Parathyroid adenoma (tissue), 2 donors: ENCODE measurements around the gene MSL2.
"Not testable (repeated sequence)": the region's sequence is repeated elsewhere in the genome, so short reads cannot be mapped to it uniquely, and the experiment has no call there.

Source experiments
- H2AFZ ChIP-seq: fragments of 300-600 bp; sonication (generic); one replicate; pipeline ENCODE4 v1.7.0; 2017; ENCODE audit warnings: antibody characterized with exemption, mild to moderate bottlenecking
- H3K27ac ChIP-seq: fragments of 300-600 bp; sonication (generic); one replicate; pipeline ENCODE4 v1.7.0; 2017
- H3K27me3 ChIP-seq: fragments of 300-600 bp; sonication (generic); one replicate; pipeline ENCODE4 v1.7.0; 2017; ENCODE audit warnings: low read length; ENCODE audit not compliant: control insufficient read depth, insufficient read depth
- H3K36me3 ChIP-seq: fragments of 300-600 bp; sonication (generic); one replicate; pipeline ENCODE4 v1.7.0; 2017; ENCODE audit warnings: low read length; ENCODE audit not compliant: control insufficient read depth, insufficient read depth
- H3K4me1 ChIP-seq: fragments of 300-600 bp; sonication (generic); one replicate; pipeline ENCODE4 v1.7.0; 2017; ENCODE audit warnings: control low read depth
- H3K4me2 ChIP-seq: fragments of 300-600 bp; sonication (generic); one replicate; pipeline ENCODE4 v1.7.0; 2017; ENCODE audit warnings: low read length
- H3K4me3 ChIP-seq: fragments of 300-600 bp; sonication (generic); one replicate; pipeline ENCODE4 v1.7.0; 2017; ENCODE audit warnings: low read depth, low read length
- H3K79me2 ChIP-seq: fragments of 300-600 bp; sonication (generic); one replicate; pipeline ENCODE4 v1.7.0; 2017; ENCODE audit warnings: control low read depth
- H3K9ac ChIP-seq: fragments of 300-600 bp; sonication (generic); one replicate; pipeline ENCODE4 v1.7.0; 2017; ENCODE audit warnings: mild to moderate bottlenecking
- H3K9me3 ChIP-seq: fragments of 300-600 bp; sonication (generic); one replicate; pipeline ENCODE4 v1.7.0; 2017; ENCODE audit warnings: low read length; ENCODE audit not compliant: control insufficient read depth
- CTCF ChIP-seq: fragments of 300-600 bp; sonication (generic); IDR thresholded peaks from one replicate; pipeline ENCODE4 v1.7.0; 2017; ENCODE audit warnings: antibody characterized with exemption, mild to moderate bottlenecking
- donor health status: primary hyperparathyroidism.

The MSL2 gene

GRCh38 chr3:136136454-136136853 lies 59.7 kb downstream of the MSL2 start:
- Histone ChIP-seq H3K9me3 (no peaks in the 10 kb centered on the region), H3K79me2 (no peaks in the 10 kb centered on the region), H3K36me3 (no peaks in the 10 kb centered on the region), H3K4me3 (no peak overlapping the region), H3K27me3 (no peaks in the 10 kb centered on the region), H2AFZ (no peak overlapping the region), H3K4me2 (no peak overlapping the region), H3K4me1 (no peaks in the 10 kb centered on the region), H3K9ac (no peak overlapping the region), H3K27ac (no peak overlapping the region)
- no peak for TF ChIP-seq CTCF

- Histone ChIP-seq H3K36me3 (no peaks in the 10 kb centered on the region), H3K79me2 (no peaks in the 10 kb centered on the region), H3K9me3 (no peaks in the 10 kb centered on the region), H3K27ac (no peak overlapping the region), H3K9ac (no peak overlapping the region), H3K4me1 (no peaks in the 10 kb centered on the region), H3K4me3 (no peak overlapping the region), H2AFZ (no peak overlapping the region), H3K27me3 (no peaks in the 10 kb centered on the region), H3K4me2 (no peak overlapping the region)
- no peak for TF ChIP-seq CTCF
These were observed 60.9 kb downstream of the MSL2 start for GRCh38 chr3:136135039-136135802.

GRCh38 chr3:136134091-136134490 lies 62.0 kb downstream of the MSL2 start:
- TF ChIP-seq CTCF, result no peak
- Histone ChIP-seq H3K27ac (no peak overlapping the region), H3K4me3 (no peak overlapping the region)

GRCh38 chr3:136131647-136132046 lies 64.5 kb downstream of the MSL2 start:
- H3K27ac ChIP-seq, H2AFZ ChIP-seq, H3K27me3 ChIP-seq, H3K36me3 ChIP-seq, H3K9me3 ChIP-seq, H3K79me2 ChIP-seq, H3K9ac ChIP-seq, H3K4me1 ChIP-seq, H3K4me3 ChIP-seq, H3K4me2 ChIP-seq: not testable (repeated sequence)

More at GRCh38 chr3:136134091-136134490, 62.0 kb downstream of the MSL2 start:
- Histone ChIP-seq H3K9me3 (no peaks in the 10 kb centered on the region), H3K36me3 (no peaks in the 10 kb centered on the region), H2AFZ (no peak overlapping the region), H3K9ac (no peak overlapping the region), H3K4me2 (no peak overlapping the region), H3K4me1 (no peaks in the 10 kb centered on the region), H3K27me3 (no peaks in the 10 kb centered on the region), H3K79me2 (no peaks in the 10 kb centered on the region)

GRCh38 chr3:136122006-136122405 lies 74.1 kb downstream of the MSL2 start:
- no peaks in the 10 kb centered on the region for H3K27me3 ChIP-seq
- no peaks in the 10 kb centered on the region for H3K79me2 ChIP-seq

More at GRCh38 chr3:136122006-136122405, 74.1 kb downstream of the MSL2 start:
- Histone ChIP-seq H3K4me2 (no peak overlapping the region), H3K4me3 (no peak overlapping the region), H3K9me3 (no peaks in the 10 kb centered on the region), H3K27ac (no peak overlapping the region), H3K36me3 (no peaks in the 10 kb centered on the region), H2AFZ (no peak overlapping the region), H3K9ac (no peak overlapping the region), H3K4me1 (no peaks in the 10 kb centered on the region)
- TF ChIP-seq CTCF, result no peak
